GM21447 (cell line): ENCODE measurements around the gene SEC14L1.
"Not testable (repeated sequence)": the region's sequence is repeated elsewhere in the genome, so short reads cannot be mapped to it uniquely, and the experiment has no call there.

ENCODE experiments used
- ATAC-seq: cut with Tn5 transposase; IDR thresholded peaks from one replicate; pipeline ENCODE4 v1.9.1; 2021; ENCODE audit not compliant: unreplicated experiment

The SEC14L1 gene

DNA sequence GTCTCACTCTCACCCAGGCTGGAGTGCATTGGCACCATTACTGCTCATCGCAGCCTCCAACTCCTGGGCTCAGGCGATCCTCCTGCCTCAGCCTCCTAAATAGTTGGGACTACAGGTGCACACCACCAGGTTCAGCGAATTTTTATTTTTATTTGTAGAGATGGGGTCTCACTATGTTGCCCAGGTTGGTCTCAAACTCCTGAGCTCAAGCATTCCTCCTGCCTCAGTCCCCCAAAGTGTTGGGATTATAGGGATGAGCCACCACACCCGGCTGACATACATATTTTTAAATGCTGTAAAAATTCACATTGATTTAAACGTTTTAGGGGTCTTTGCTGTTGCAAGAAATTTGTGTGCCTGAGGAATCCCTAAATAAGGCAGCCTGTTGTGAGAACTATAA is 24.8 kb upstream of the SEC14L1 start:
- no peak for ATAC-seq

DNA sequence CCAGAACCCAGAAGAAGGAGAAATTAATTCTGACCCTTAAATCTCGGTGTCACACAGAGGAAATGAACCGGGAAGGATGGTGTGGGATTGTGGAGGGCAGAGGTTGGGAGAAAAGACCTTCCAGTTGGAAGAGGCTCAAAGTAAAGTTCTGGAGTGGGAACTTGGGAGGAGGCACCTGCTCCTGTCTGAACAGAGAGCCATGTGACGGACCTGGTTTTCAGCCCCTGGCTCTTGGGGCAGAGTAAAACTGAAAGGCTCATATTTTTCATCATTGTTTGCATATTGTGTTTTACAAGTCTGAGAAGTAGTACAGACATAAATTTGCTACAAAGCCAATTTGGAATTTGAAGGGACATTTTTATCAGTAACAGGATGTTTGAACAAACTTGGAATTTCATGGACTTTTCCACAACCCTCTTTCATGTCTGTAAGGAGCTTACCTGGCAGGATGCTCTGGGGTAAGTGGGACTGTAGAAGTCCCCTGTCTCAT is 24.4 kb upstream of the SEC14L1 start:
- no peak for ATAC-seq

DNA sequence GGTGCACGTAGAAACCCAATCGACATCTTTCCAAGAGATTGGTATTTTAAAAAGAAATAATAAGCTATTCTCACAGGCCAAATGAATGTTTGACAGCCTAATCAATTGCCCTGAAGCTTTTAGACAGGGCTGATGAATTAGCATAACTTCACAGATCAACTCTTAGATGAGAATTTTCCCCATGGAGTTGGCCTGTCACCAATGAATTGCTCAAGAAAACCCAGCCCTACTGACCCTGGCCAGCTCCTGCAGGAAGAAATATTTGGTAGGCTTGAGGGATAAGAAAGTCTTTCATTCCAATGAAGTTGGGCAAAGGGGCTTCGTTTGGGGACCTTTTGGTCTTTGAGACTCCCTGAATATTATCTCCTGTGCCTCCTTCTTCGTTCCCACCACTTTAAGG is 23.4 kb upstream of the SEC14L1 start:
- no peak for ATAC-seq

DNA sequence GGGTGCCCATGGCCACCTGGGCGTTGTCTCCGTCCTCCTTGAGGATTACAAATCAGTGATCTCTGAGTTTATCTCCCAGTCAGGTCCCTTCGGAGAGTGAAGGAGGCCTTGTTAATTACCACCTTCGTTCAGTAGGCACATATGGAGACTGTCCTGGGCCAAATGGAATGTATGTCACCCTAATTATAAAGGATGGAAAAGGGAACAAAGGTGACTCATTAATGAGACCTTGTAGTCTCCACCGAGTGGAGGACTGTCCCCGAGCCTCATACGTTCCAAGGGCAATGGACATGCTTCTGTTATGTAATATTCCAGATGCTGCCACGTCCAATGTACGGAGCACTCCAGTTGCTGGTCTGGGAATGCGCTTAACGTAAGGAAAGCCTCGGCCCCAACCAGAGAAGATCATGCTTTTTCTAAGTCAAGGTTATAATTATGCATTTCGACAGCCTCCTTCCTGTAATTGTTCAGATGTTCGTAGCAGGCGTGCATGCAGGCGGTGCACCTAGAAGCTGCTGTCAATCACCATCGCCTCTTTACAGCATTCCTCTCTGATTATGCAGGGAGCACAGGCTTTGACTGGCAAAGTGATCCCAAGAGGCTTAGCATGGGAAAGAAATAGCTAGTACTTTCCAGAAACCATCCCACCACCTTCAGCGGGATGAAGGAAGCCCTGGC is 22.4 kb upstream of the SEC14L1 start:
- ATAC-seq, result no peak

DNA sequence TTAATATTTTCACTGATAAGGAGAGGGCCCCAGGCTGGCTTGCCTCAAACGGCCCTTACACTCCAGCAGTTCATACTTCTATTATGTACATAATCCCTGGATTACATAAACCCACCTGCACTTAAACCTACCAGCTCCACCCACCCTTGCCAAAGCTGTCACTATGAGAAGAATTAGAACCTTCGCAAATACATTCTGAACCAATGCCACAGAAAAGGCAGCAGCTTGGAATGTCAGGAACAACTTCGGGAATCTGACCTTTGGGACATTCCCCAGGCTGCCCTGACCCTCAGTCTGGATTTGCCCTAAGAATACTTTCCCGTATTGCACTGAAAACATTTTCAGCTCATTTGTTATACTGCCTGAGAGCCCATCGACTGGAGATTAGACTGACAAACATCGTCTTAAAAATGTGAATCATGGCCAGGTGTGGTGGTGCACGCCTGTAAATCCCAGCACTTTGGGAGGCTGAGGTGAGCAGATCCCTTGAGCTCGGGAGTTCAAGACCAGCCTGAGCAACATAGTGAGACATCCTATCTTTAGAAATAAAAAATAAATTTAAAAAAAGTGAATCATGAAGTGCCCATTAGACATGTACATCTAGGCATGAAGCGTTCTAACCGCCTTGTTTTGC is 21.0 kb upstream of the SEC14L1 start:
- no peak for ATAC-seq

DNA sequence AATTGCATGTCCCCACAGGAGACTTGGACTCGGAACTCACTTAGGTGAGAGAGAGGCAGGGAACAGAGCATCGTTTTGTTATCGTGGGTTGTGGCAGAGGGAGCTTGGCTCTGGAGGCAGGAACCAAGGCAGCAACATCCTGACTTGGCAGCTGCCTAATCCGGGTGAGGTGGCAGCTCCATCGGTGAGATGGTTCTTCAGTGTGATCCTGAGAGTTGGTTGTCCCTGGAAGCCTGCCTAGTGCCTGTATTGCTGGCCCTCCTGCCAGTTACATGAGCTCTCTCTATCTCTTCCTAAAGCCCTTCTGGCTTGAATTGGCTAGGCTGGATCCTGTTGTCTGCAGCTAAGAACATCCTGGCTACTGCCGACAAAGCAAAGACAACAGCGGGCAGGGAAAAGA is 19.9 kb upstream of the SEC14L1 start:
- no peak for ATAC-seq

DNA sequence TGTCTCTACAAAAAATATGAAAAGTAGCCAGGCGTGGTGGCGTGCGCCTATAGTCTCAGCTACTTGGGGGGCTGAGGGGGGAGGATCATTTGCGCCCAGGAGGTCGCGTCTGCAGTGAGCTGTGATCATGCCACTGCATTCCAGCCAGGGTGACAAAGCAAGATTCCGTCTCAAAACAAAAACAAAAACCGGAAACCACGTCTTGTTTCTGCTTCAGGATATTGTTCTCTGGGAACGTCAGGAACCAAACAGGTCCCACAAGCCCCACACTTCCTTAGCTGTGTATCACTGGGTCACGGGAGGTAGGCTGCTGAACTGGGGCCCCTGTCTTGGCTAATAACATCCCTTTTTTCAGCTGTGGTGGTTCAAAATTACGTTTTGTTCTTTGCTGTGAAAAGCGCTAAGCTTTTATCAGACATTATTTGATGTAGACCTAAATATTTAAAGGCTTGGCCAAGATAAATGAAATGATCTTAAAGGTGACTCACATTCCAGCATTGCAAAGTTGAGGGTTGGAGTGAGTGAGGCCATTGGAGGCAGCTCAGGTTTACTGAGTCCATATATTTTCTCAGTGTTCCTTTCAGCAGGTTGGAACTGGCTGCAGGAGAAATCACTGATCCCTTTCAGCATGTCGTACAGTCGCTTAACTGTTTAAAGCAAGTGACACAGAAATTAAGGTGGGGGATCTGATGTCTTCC is 16.4 kb upstream of the SEC14L1 start:
- no peak for ATAC-seq

DNA sequence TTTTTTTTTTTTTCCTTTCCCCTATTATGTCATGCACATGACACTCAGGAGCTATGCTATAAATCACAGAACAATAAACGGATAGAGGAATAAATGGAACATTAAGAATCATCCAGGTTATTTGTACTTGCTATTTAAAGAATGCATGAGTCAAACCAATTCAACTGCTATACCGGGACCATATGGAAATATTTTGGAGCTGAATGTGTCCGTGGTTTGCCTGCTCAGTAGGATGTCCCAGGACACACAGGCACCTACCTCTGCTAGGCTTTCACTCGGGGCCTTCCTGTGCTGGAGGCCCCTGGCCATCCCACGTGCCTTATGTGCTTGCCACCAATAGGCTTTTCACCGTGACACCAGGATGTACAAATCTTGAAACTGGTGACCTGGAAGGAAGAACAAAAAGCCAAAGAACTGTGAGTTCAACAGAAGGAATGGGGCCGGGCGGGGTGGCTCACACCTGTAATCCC is 15.3 kb upstream of the SEC14L1 start:
- ATAC-seq, result no peak

DNA sequence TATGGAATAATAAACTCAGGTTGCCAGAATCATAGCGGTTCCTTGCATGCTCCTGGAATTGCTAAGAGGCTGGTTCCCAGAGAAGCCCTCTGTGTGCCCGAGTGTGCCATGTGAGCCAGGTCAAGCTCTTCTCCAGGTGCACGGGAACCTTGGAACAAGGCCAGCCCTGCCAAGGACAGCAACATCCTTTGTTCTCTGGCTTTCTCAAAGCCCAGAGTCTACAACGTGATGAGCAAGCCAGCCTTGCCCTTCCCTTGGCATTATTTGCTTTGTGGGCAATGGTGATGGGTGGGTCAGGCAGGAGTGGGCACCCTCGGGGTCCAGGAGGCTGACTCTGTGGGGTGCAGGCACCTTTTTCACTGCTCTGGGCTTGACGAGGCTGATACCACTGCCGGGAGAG is 14.2 kb upstream of the SEC14L1 start:
- ATAC-seq, result no peak

DNA sequence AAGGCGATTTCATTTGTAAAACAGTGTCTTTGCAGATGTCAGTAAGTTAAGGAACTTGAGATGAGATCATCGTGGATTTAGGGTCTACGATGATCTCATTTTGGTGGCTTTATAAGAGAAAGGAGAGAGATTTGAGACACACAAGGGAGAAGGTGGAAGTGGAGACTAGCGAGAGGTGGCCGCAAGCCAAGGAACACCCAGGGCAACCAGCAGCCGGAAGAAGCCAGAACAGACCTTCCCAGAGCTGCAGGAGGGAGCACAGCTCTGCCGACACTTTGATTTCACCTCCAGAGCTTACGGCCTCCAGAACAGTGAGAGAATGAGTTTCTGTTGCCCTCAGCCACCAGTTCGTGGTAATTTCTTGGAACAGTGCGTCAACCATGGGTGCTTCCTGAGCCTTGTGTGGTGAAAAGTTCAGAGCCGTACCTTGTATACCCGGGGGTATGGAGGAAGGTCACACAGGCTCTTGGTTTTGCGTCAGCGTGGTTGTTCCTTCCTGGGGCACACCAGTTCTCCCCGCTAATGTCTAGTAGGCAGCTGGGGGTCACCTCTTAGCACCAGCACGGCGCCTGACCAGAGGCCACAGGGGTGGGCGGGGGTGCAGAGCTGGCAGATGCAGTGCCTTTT is 12.9 kb upstream of the SEC14L1 start:
- no peak for ATAC-seq

DNA sequence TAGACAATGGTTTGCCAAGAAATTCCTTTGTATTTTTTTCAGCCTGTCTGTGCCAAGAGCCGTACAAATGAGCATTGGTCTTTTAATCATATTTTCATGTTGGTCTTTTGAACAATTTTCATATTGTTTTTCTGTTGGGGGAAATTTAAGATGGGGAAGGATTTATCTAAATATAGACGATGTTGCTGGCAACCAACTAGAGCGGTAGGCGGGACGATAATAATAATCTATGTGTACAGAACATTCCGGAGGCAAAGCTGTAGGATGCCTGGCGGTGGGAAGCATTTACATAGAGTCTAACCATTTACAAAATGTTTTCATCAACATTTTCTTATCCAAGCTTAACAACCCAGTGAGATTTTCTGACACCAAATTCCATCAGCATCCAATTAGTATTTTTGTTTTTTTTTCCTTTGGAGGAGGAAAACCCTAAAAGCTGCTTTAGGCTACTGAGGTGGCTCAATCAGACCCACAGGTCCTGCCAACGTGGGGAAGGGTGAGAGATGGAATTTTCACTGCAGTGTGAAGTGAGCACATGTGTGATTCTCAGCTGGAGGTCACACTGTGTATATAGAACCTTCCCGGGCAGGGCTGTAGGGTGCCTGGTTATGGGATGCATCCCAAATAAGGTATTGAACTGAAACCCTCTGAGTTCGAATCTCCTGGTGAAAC is 11.7 kb upstream of the SEC14L1 start:
- no peak for ATAC-seq

DNA sequence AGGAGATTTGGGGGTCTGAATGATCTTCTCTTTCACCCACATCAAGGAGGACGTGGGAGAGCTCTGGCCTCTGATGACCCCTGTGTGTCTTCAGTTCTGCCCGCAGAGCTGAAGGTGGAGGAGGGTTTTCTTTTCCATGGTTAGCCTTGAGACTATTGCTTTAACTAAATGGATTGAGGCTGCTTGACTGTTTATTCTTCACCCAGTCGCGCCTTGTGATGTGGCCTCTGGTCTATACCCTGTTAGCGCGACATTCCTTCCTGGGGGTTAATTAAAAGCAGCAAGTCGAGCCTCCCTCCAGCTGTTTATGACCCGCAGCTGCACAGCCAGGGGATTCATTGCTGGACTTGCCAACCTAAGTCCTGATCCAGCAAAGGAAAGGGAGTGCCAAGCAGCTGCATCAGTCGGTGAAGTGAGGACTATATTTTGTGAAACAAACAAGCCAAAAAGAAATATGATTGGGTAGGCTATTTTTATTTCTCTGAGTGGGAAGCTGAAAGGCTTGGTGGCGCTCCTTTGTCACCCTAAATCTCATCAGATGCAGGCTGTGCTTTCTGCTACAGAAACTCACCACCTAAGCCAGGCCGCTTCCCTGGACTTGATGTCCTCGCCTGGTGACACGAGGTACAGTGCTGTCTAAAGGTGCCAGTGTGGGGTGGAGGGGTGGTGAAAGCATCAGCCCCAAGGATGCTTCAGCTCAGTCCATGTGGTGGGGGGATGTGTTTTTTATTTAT is 11.0 kb upstream of the SEC14L1 start:
- no peak for ATAC-seq

DNA sequence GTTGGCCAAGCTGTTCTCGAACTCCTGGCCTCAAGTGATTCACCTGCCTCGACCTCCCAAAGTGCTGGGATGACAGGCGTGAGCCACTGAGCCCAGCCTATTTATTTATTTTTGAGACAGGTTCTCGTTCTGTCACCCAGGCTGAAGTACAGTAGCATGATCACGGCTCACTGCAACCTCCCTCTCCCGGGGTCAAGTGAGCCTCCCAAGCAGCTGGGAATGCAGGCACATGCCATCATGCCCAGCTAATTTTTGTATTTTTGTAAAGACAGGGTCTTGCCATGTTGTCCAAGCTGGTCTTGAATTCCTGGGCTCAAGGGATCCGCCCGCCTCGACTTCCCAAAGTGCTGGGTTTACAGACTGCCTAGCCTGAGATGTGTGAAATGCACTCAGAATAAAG is 10.2 kb upstream of the SEC14L1 start:
- ATAC-seq, result no peak

DNA sequence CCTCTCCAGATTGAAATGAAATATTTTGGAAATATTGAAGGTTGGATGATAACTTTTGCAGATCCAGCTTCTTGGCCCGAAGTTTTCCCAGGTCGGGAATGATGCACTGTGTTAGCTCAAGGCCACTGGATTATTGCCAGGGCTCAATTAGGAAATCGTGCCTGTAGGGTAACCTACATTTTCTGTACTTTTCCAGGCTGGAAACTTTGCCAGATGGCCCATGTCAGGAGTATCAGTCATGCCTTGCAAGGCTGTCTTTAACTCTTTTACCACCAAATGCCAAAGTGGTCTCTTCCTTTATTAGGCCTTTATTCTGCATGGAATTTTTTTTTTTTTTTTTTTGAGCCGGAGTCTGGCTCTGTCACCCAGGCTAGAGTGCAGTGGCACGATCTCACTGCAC is 8.9 kb upstream of the SEC14L1 start:
- no peak for ATAC-seq

DNA sequence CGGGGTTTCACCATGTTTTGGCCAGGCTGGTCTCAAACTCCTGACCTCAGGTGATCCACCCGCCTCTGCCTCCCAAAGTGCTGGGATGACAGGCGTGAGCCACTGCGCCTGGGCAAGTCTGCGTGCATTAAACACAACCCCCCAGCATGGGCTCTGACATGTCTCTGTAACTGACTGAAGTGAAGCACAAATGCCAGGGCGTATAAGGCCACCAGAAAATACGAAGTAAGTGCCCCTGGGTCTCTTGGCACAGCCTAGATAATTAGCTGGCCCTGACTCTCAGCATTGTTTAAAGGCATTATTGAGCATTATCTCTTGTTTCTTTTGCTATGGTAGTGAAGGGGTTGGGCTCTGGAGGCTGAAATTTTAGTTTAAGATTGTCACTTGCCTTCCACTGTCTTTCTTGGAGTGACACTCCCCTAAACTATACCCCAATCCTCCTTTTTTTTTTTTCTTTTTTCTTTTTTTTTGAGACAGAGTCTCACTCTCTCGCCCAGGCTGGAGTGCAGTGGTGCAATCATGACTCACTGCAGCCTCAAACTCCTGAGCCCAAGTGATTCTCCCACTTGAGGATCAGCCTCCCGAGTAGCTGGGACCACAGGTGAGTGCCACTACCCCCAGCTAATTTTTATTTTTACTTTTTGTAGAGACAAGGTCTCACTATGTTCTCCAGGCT is 8.2 kb upstream of the SEC14L1 start:
- ATAC-seq, result no peak

DNA sequence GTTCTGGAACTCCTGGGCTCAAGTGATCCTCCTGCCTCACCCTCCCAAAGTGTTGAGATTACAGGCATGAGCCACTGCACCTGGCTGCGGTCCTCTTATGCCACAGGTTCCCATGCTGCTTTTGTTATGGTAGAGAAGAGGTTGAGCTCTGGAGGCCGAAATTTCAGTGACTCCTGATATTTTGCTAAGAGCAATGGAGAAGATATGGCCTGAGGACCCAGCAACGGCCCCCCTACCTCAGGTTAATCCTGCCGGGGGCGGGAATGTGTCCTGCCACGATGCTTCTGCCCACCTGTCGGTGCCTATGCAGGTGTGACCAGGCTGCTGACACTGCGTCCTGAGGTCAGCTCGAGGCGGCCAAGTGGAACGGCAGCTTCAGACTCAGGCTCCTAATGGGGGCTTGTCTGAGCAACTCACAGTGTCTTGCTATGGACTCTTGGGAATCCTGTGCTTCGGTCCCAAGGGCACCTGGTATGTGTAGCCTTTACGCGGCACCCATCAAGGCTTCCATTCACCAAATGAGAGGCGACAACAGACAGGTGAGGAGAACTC is 7.6 kb upstream of the SEC14L1 start:
- no peak for ATAC-seq

DNA sequence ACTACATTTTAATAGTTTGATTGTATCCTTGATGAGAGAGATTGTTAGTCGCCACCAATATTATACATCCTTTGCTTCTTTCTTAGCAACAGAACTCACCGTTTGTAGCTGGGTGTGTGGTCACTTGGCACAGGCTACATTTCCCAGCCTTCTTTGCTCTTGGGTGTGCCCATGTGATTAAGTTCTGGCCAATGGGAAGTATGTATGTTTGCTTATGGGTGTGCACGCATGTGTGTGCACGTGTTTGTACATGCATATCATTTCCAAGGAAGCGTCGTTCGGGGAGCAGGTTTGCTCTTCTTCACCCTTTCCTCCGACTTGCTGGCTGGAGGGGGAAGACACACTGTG is 4.4 kb upstream of the SEC14L1 start:
- no peak for ATAC-seq

DNA sequence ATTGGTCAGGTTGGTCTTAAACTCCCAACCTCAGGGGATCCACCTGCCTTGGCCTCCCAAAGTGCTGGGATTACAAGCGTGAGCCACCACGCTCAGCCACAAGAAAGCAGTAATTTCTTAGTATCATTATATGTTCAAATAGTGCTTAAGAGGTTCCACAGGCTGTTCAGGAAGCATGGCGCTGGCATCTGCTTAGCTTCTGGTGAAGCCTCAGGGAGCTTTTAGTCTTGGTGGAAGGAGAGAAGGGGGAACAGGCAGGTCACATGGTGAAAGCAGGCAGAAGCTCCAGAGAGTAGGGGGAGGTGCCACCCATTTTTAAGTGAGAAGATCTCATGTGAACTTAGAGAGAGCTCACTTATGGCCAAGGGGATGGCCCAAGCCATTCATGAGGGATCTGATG is 3.7 kb upstream of the SEC14L1 start:
- ATAC-seq, result no peak

DNA sequence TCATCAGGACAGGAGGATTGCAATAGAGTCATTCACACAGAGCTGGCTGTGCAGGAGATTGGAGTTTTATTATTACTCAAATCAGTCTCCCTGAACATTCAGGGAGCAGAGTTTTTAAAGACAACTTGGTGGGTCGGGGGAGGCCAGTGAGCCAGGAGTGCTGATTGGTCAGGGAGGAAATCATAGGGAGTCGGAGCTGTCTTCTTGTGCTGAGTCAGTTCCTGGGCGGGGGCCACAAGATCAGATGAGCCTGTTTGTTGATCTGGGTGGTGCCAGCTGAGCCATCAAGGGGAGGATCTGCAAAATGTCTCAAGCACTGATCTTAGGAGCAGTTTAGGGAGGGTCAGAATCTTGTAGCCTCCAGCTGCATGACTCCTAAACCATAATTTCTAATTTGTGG is 2.9 kb upstream of the SEC14L1 start:
- ATAC-seq, result not testable (repeated sequence)
